K562 (cell line): Measurements from ENCODE around the gene UBXN11. TPM values are rescaled to one million over a fixed set of nuclear protein-coding genes. Genes with fewer than 3 reads are reported as not detected.
A peak's percentile ranks its signal among the peaks of the same experiment; 100 is the strongest.

ENCODE experiments used
- C11orf30 ChIP-seq: fragments of 450-650 bp; IDR thresholded peaks from 2 replicates; pipeline ENCODE4 v1.6.1; 2016; ENCODE audit warnings: low read depth, mild to moderate bottlenecking
- CGGBP1 ChIP-seq: fragments of 250-450 bp; sonication (Bioruptor Pico); IDR thresholded peaks from 2 replicates; pipeline ENCODE4 v1.9.0; 2021; ENCODE audit warnings: mild to moderate bottlenecking
- DDX20 ChIP-seq: fragments of 450-650 bp; IDR thresholded peaks from 2 replicates; pipeline ENCODE4 v1.6.1; 2016; ENCODE audit warnings: missing genetic modification characterization, low read depth, mild to moderate bottlenecking, missing compliant biosample characterization, moderate library complexity
- E2F1 ChIP-seq: sonication (generic); formaldehyde crosslinking; IDR thresholded peaks from 2 replicates; pipeline ENCODE4 v1.8.1; 2023; ENCODE audit warnings: mild to moderate bottlenecking, missing genetic modification reagents, moderate library complexity
- HDAC8 ChIP-seq: fragments of 450-650 bp; IDR thresholded peaks from 2 replicates; pipeline ENCODE4 v1.6.1; 2016; ENCODE audit warnings: mild to moderate bottlenecking, missing genetic modification characterization, moderate library complexity, missing compliant biosample characterization
- HIVEP1 ChIP-seq: fragments of 250-450 bp; sonication (Bioruptor Pico); IDR thresholded peaks from 2 replicates; pipeline ENCODE4 v1.4.0; 2020; ENCODE audit warnings: mild to moderate bottlenecking
- KDM2B ChIP-seq: fragments of 250-450 bp; sonication (Bioruptor Pico); IDR thresholded peaks from 2 replicates; pipeline ENCODE4 v1.8.0; 2021; ENCODE audit warnings: mild to moderate bottlenecking, moderate library complexity
- MLX ChIP-seq, 2 experiments: fragments of 450-650 bp in 1 of 2; sonication (generic) in 1 of 2; formaldehyde crosslinking; conservative IDR thresholded peaks; 2 replicates each; pipeline versions ENCODE4 v1.4.0 to v1.8.1; 2020 to 2022; ENCODE audit warnings: mild to moderate bottlenecking in 1 of 2, missing genetic modification reagents in 1 of 2
- POLR3A ChIP-seq: IDR thresholded peaks from 2 replicates; pipeline ENCODE4 v1.6.1; 2011; ENCODE audit warnings: borderline replicate concordance, mild to moderate bottlenecking, moderate library complexity; ENCODE audit not compliant: insufficient read length, insufficient read depth; ENCODE audit errors: extremely low read depth
- RNF219 ChIP-seq: fragments of 250-450 bp; sonication (Bioruptor Pico); IDR thresholded peaks from 2 replicates; pipeline ENCODE4 v1.5.0; 2022; ENCODE audit warnings: mild to moderate bottlenecking
- TBP ChIP-seq: optimal IDR thresholded peaks from 2 replicates; pipeline ENCODE3; 2011; ENCODE audit warnings: low read depth, low read length, improper control_type of control experiment
- TFAP4 ChIP-seq: sonication (generic); formaldehyde crosslinking; IDR thresholded peaks from 2 replicates; pipeline ENCODE4 v1.8.0; 2022; ENCODE audit warnings: missing genetic modification reagents, mild to moderate bottlenecking, moderate library complexity, borderline replicate concordance
- THRAP3 ChIP-seq: fragments of 450-650 bp; IDR thresholded peaks from 2 replicates; pipeline ENCODE4 v1.6.1; 2016; ENCODE audit warnings: mild to moderate bottlenecking, inconsistent platforms, borderline replicate concordance
- ZBTB1 ChIP-seq: sonication (generic); formaldehyde crosslinking; IDR thresholded peaks from 2 replicates; pipeline ENCODE4 v1.8.1; 2023; ENCODE audit warnings: missing genetic modification reagents, low read depth, mild to moderate bottlenecking, borderline replicate concordance
- ZBTB17 ChIP-seq: fragments of 450-650 bp; formaldehyde crosslinking; IDR thresholded peaks from 2 replicates; pipeline ENCODE4 v1.4.0; 2020; ENCODE audit warnings: mild to moderate bottlenecking
- ZBTB5 ChIP-seq: fragments of 450-650 bp; IDR thresholded peaks from 2 replicates; pipeline ENCODE4 v1.6.1; 2017; ENCODE audit warnings: antibody characterized with exemption
- ZFPM2 ChIP-seq: fragments of 250-450 bp; sonication (Bioruptor Pico); IDR thresholded peaks from 2 replicates; pipeline ENCODE4 v1.5.1; 2022; ENCODE audit warnings: mild to moderate bottlenecking
- ZNF124 ChIP-seq: sonication (generic); formaldehyde crosslinking; IDR thresholded peaks from 2 replicates; pipeline ENCODE4 v1.8.1; 2022; ENCODE audit warnings: missing genetic modification reagents
- ZNF224 ChIP-seq: sonication (generic); formaldehyde crosslinking; IDR thresholded peaks from 2 replicates; pipeline ENCODE4 v1.8.0; 2022; ENCODE audit warnings: mild to moderate bottlenecking, missing genetic modification reagents
- ZNF445 ChIP-seq: fragments of 250-450 bp; sonication (Bioruptor Pico); IDR thresholded peaks from 2 replicates; pipeline ENCODE4 v1.4.0; 2020; ENCODE audit warnings: low read depth, mild to moderate bottlenecking, moderate library complexity
- ZNF561 ChIP-seq: fragments of 450-650 bp; formaldehyde crosslinking; conservative IDR thresholded peaks from 2 replicates; pipeline ENCODE4 v1.4.0; 2020; ENCODE audit warnings: mild to moderate bottlenecking, moderate library complexity
- polyA plus RNA-seq, 8 experiments: library from polyadenylated mRNA; depleted of rRNA in 4 of 8; stranded (reverse) in 5 of 8; unstranded in 3 of 8; fragments of >200 nt; fragmentation: Nextera tagmentation in 2 of 8; fragmentation: Illumina TruSeq in 1 of 8; extraction: Ambion mirVana in 2 of 8; extraction: Trizol in 1 of 8; gene quantifications; 2 replicates each; pipeline versions ENCODE4 v1.2.1 to v1.2.3, GENCODE V29; 2011 to 2014; ENCODE audit warnings: inconsistent platforms in 1 of 8, missing spikeins in 1 of 8
- total RNA-seq, 7 experiments: library from RNA; depleted of rRNA in 6 of 7; stranded (reverse); fragments of >200 nt in 6 of 7; fragmentation: Illumina TruSeq in 2 of 7; extraction: Trizol in 2 of 7; gene quantifications; 2 replicates each; pipeline versions ENCODE4 v1.2.1 to v1.2.3, GENCODE V29; 2011 to 2021; ENCODE audit warnings: low replicate concordance in 1 of 7

Gene UBXN11
- total and polyA plus RNA-seq, 9 of the 15 experiments (the other 6 are each of a cell fraction or from before 2014, with no cell fraction given): 0.48 to 34.3 (median 11.3) TPM

- TF ChIP-seq ZNF224 (CRISPR knock-in tag): no peak
- TF ChIP-seq ZNF445 (CRISPR knock-in tag): no peak
- TF ChIP-seq E2F1 (CRISPR knock-in tag): no peak
- TF ChIP-seq THRAP3: no peak
- no peak for TF ChIP-seq RNF219
- no peak for TF ChIP-seq ZFPM2 (CRISPR knock-in tag)
- TF ChIP-seq ZBTB17 (CRISPR knock-in tag): 0 out of 2 replicates have a peak, but pooled peaks have one; percentile 28
- no peak for TF ChIP-seq HDAC8 (tag)
- TF ChIP-seq ZBTB1 (CRISPR knock-in tag): no peak
- TF ChIP-seq ZNF561: no peak
- peak; percentile 64; the same call in 1 of the 2 replicates for TF ChIP-seq TFAP4 (CRISPR knock-in tag)
- peak; percentile 46 for TF ChIP-seq TBP
- no peak for TF ChIP-seq ZNF124 (CRISPR knock-in tag)
- TF ChIP-seq HIVEP1 (CRISPR knock-in tag): 0 out of 2 replicates have a peak, but pooled peaks have one; percentile 26
- no peak for TF ChIP-seq POLR3A
- TF ChIP-seq CGGBP1 (CRISPR knock-in tag): no peak
- TF ChIP-seq DDX20 (tag): no peak
- no peak for TF ChIP-seq ZBTB5
- TF ChIP-seq MLX (CRISPR knock-in tag; conservative IDR thresholded peaks at IDR 0.05): no peak
- no peak for TF ChIP-seq KDM2B (CRISPR knock-in tag)
- TF ChIP-seq C11orf30: no peak
Observed at GRCh38 chr1:26321315-26322041, 15.0 kb upstream of the UBXN11 start (continued).
